Head of caudate nucleus (tissue), 42 donors: Measurements from ENCODE around the gene PRKCQ.
A peak's percentile ranks its signal among the peaks of the same experiment; 100 is the strongest.

Experiments used
- DNase-seq, 42 donors: peaks; one replicate each; pipeline versions ENCODE4 v3.0.0 to v3.0.0-alpha.2; 2020 to 2021; ENCODE audit warnings: mixed read lengths in 7 of 42
- intact Hi-C: fragments of 100-400 bp; cut with DNase I; formaldehyde crosslinking; loops from one replicate; pipeline ENCODE4 v1.15.0; 2022

The PRKCQ gene

GRCh38 chr10:6579183-6579903 lies 733 bp downstream of the PRKCQ start:
- DNase-seq = peak in 13 of 42 donors; percentile 19 to 64 (median 36)
- intact Hi-C loops = loop anchor here (10.0 kb wide), 1 partner anchor 135 kb away; no protein-coding TSS in a partner anchor

GRCh38 chr10:6578795-6579182 lies 1.3 kb downstream of the PRKCQ start:
- DNase-seq = no peak
- intact Hi-C loops = loop anchor here (10.0 kb wide), 1 partner anchor 134 kb away; no protein-coding TSS in a partner anchor

DNA sequence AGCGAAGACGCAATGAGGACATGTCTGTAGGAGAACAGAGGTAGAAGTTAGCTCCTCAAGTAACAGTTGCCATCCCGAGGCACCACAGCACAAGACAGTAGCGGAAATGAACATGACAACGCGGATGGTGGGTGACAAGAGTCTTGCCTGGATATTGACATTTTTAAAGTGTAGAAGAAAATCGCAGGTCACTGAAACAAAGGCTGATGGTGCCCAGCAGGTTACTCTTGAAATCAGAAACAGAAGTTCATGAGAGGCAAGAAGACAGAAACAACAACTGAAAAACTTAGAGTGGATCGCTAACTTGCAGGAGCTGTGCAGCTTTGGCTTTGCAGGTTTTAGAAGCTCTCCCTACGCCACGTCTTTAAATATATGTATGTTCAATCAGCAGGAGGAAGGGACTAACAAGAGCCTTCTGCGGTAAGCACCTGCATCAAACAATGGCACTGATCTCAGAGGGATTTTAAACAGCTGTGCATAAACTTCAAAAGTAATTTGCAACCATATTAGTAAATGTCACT lies 1.8 kb downstream of the PRKCQ start:
- DNase-seq = no peak
- intact Hi-C loops = loop anchor here (10.0 kb wide), 1 partner anchor 134 kb away; no protein-coding TSS in a partner anchor

- intact Hi-C loops = loop anchor here (10.0 kb wide), 1 partner anchor 132 kb away; no protein-coding TSS in a partner anchor
- no peak for DNase-seq
Observed at GRCh38 chr10:6576326-6576725, 3.8 kb downstream of the PRKCQ start.

DNA sequence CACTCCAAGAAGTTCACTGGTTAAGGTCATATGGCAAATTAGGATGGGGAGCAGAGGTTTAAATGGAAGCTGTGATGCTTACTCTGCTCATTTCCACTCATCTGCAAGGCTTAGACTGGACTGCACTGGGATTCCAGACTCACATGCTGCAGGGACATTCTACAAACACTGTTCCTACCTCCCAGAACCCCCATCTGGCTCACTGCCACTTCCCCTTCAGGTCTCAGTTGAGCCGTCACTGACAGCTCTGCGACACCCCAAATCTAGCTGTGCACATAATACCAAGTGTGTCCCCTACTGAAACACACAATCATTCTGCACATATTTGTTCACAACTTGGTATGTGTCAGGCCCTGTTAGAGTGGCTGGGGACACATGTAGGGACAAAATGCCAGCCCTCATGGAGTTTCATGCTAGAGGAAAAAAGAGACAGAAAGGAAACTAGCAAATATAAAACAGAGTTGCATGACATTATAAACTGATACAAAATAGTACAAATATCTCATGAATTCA lies 5.4 kb downstream of the PRKCQ start:
- intact Hi-C loops = loop anchor here (10.0 kb wide), 1 partner anchor 130 kb away; no protein-coding TSS in a partner anchor
- DNase-seq = no peak

DNA sequence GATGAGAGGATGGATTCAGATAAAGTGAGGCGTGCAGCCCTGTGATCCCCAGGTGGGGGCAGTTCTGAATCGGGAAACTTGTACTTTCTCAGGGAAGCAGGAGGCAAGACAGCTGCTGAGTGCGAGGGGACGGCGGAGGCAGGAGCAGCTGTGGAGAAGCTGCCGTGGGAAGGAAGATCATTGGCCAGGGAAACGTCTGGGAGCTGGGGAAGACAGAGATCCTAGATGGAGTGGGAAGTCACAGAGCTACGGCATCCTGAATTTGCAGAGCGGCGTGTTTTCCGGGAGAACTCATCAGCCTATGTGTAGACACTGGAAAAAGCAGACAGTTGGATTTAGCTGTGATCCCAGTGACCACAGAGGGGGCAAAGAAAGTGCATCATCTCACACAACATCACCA lies 9.2 kb downstream of the PRKCQ start:
- intact Hi-C loops = loop anchor here (10.0 kb wide), 1 partner anchor 126 kb away; no protein-coding TSS in a partner anchor
- DNase-seq = no peak

- DNase-seq = no peak
- intact Hi-C loops = no loop called here
Observed at GRCh38 chr10:6569259-6569658, 10.8 kb downstream of the PRKCQ start.

- intact Hi-C loops = no loop called here
Observed at GRCh38 chr10:6567884-6568283, 12.2 kb downstream of the PRKCQ start.

GRCh38 chr10:6567203-6567703 lies 12.8 kb downstream of the PRKCQ start:
- no peak for DNase-seq
- intact Hi-C loops = no loop called here

More at GRCh38 chr10:6567884-6568283, 12.2 kb downstream of the PRKCQ start:
- no peak for DNase-seq

DNA sequence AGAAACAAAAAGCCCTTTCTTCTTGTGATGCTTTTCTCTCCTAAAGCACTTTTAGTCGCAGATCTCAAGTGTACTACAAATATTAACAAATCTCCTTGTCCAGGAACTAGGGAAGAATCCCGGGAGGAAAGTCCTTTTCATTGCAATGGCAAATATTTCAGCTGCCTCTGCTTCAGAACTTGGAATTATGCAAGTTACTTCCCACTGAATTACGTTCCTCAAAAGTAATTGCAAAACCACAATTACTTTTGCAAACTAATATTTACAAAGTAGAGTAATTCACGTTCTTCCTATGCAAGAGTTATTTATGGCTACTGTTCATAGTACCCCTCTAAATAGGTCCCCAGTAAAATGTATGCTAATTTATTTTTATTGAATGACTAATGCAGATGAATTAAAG lies 14.5 kb downstream of the PRKCQ start:
- intact Hi-C loops = no loop called here
- no peak for DNase-seq

- intact Hi-C loops = no loop called here
- DNase-seq = no peak
Observed at GRCh38 chr10:6564367-6564766, 15.7 kb downstream of the PRKCQ start.

DNA sequence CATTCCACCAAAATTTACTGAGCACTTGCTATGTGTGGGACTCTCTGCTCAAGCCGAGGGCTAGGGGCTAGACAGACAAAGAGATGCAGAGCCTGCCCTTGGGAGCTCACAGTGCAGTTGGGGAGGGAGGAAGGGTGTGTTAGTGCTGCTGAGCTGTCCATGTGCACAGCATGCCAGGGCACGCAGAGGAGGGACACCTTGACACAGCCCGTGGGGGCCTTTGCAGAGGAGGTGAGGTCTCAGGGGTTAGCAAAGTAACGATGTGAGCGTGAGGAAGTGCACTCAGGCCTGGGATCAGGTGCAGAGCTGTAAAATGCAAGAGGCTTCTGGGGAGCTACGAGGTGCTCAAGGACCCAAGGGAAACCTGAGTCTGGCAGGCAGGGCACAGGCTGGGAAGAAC lies 16.3 kb downstream of the PRKCQ start:
- intact Hi-C loops = no loop called here
- DNase-seq = no peak

DNA sequence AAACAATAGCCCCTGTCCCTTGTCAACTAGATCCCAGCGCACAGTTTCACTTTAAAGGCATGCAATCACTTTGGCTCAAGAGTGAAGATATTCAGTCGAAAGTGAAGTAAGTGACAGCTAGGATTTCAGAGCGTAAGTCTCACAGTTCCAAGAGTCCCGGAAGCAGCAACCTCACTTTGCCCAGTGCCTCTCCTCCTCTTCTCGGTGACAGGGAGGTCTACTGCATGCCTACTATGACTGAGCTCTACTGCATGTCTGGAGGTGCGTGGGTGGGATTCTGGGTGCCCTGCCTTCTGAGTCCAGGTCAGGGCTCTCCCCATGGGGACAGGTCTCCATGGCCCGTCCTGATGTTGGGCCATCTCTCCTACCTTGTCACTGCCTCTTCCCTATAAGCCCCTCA lies 17.0 kb downstream of the PRKCQ start:
- intact Hi-C loops = no loop called here

GRCh38 chr10:6562221-6562620 lies 17.9 kb downstream of the PRKCQ start:
- intact Hi-C loops = no loop called here
- DNase-seq = no peak

More for the DNA sequence above, 17.0 kb downstream of the PRKCQ start:
- no peak for DNase-seq

GRCh38 chr10:6561552-6561951 lies 18.5 kb downstream of the PRKCQ start:
- intact Hi-C loops = no loop called here
- DNase-seq = no peak

GRCh38 chr10:6558759-6559461 lies 21.2 kb downstream of the PRKCQ start:
- DNase-seq = no peak
- intact Hi-C loops = no loop called here

GRCh38 chr10:6558272-6558671 lies 21.8 kb downstream of the PRKCQ start:
- DNase-seq = no peak
- intact Hi-C loops = no loop called here

DNA sequence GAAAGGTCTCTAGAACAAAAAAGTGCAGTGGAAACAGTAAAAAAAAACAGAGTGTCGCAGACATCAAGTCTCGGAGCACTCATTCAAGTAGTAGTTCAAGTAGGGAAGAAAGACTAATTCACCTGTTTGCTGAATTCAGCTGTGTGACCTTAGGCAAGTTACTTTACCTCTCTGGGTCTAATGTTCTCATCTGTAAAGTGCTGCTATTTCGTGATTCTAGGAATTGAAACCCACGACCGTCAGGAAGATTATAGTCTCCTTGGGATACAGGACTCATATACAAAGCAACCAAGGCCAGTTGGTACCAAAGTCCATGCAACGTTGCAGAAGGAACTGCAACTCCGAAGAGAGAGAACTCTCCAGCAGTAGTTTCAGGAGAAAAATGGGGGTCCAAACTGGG lies 26.1 kb downstream of the PRKCQ start:
- DNase-seq = no peak
- intact Hi-C loops = no loop called here

DNA sequence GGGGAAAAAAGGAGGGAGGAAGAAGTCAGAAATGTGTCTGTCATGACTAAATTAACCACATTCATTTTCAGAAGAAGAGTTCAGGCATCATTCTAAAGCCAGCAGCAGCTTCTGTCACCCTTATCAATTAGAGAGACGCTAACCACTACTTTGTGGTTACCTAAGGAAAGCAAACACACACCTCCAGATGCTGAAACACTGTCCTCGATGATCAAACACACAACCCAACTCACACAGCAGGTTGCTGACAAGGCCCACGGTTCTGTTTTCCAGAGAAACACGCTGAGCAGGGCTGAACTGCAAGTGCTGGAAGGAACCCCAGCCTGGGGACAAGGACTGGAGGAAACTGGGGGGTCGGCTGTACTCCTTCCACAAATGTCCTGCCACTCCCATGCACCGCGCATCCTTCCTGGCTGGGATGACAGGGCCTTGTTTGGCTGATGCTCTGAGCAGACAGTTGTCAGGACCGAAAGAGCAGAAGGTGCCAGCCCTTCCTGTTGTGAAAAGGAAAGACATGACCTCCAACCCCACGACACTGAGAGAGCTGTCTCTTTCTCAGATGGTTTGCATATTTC lies 36.6 kb downstream of the PRKCQ start:
- DNase-seq = no peak
- intact Hi-C loops = no loop called here
